DOHH2 (cell line): ENCODE data around the gene GDF10.

Source experiments
- CTCF ChIP-seq: fragments of 200-600 bp; sonication (generic); IDR thresholded peaks from one replicate; pipeline ENCODE4 v1.5.1; 2014; ENCODE audit warnings: antibody characterized with exemption, mild to moderate bottlenecking, low read depth, low read length; ENCODE audit not compliant: poor library complexity, severe bottlenecking
- EZH2phosphoT487 ChIP-seq: fragments of 200-600 bp; sonication (generic); IDR thresholded peaks from 2 replicates; pipeline ENCODE4 v1.6.1; 2017; ENCODE audit warnings: borderline replicate concordance, mild to moderate bottlenecking, antibody characterized with exemption, low read length, moderate library complexity, mixed read lengths

DNA sequence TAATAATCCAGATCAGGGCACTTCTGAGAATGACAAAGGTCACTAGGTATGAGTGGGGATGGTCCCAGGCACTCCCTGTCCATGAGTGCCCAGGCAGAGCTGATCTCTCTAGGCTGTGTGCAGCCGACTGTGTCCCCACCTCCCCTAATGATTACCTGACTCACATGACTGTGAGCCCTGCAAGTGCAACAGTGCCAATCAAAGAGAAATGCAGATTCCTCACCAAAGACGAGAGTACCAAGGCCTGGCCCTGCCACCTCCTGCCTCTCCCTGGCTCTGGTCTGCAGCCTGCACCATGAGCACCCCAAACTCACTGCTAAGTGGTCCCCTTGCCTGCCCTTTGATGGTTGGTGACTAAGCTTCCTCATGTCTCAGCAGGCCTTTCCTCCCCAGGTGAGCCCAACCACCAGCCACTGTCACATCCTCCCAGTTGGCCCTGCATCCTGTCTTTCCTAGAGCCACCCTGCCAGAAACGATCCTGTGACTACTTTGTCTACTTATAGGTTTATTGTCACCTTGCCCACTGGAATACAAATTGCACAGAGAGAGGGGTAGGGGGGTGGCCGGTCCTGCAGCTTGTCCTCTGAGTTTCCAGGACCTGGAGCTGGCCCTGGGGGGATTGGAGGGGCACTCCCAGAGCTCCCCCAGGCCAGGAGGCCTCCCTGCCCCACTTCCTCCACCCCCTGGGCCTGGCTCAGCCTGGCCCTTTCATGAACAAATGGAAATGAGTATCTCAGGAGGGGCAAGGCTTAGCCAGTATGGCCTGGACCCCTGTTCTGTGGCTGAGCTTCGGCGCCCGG, 22.4 kb upstream of the GDF10 start:
- TF ChIP-seq CTCF: no peak
- no peak for TF ChIP-seq EZH2phosphoT487
